ENCODE data around the gene FGFBP3. TPM values are rescaled to one million over a fixed set of nuclear protein-coding genes. Genes with fewer than 3 reads are reported as not detected.

The FGFBP3 gene
- total RNA-seq, 1 experiment from 2014 or later = 1.5 TPM

DNA sequence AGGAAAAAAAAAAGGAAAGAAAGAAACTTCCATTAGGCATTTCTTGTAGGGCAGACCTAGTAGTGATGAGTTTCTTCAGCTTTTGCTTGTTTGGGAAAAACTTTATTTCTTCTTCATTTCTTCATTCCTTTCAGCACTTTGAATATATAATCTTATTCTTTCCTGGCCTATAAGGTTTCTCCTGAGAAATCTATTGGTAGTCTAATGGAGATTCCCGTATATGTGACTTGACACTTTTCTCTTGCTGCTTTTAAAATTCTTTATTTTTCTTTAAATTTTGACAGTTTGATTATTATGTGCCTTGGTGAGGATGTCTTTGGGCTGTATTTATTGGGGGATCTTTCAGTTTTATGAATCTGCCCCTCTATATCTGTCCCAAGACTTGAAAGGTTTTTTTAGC lies 10.4 kb upstream of the FGFBP3 start:
- CTCF ChIA-PET = interaction anchor here (0.6 kb wide), 2 partner anchors 33 to 185 kb away, joined by 3 to 5 read pairs; no protein-coding TSS in a partner anchor
- in situ Hi-C loops (cut with HindIII; ENCODE audit: low pct_unique_long_range_greater_than_20kb, low sequenced_read_pairs) = no loop called here
- H3K4me1 ChIP-seq (ENCODE audit: control insufficient read depth, insufficient read depth, low read length) = peaks cover 4% of the 10 kb centered on the region; the same call in 1 of the 2 replicates
- H3K27me3 ChIP-seq (ENCODE audit: control insufficient read depth, insufficient read depth, low read length) = no peaks in the 10 kb centered on the region; the same call in 1 of the 2 replicates
- peaks cover 7% of the 10 kb centered on the region; the same call in 1 of the 2 replicates for H3K36me3 ChIP-seq (ENCODE audit: control insufficient read depth, insufficient read depth, low read length)
- H3K9me3 ChIP-seq (ENCODE audit: control insufficient read depth, insufficient read depth, low read depth, low read length) = no peaks in the 10 kb centered on the region; the same call in 1 of the 2 replicates
- POLR2A ChIA-PET = no interaction called here
- DNase-seq (ENCODE audit: low read depth, low spot score) = no peak
- H3K27ac ChIP-seq (ENCODE audit: low read length) = no peak overlapping the region
- intact Hi-C loops (cut with micrococcal nuclease; ENCODE audit: unreplicated experiment) = loop anchor here (10.0 kb wide), 3 partner anchors 435 to 625 kb away; no protein-coding TSS in a partner anchor
- BruUV-seq (replicated peaks) = no TSS peak
- no peak overlapping the region for H3K4me3 ChIP-seq (ENCODE audit: low read depth in 2 of 2, low read length in 2 of 2)
- no peak for ATAC-seq
- TF ChIP-seq TCF7L2 (IDR thresholded peaks at IDR 0.05; ENCODE audit: low read depth, low read length) (no peak), POLR2AphosphoS5 (IDR thresholded peaks at IDR 0.05; ENCODE audit: low read depth, low read length) (no peak), SIN3A (IDR thresholded peaks at IDR 0.05; ENCODE audit: borderline replicate concordance, insufficient read depth, low read depth, low read length) (no peak)
- TF ChIP-seq, protein P1, sequence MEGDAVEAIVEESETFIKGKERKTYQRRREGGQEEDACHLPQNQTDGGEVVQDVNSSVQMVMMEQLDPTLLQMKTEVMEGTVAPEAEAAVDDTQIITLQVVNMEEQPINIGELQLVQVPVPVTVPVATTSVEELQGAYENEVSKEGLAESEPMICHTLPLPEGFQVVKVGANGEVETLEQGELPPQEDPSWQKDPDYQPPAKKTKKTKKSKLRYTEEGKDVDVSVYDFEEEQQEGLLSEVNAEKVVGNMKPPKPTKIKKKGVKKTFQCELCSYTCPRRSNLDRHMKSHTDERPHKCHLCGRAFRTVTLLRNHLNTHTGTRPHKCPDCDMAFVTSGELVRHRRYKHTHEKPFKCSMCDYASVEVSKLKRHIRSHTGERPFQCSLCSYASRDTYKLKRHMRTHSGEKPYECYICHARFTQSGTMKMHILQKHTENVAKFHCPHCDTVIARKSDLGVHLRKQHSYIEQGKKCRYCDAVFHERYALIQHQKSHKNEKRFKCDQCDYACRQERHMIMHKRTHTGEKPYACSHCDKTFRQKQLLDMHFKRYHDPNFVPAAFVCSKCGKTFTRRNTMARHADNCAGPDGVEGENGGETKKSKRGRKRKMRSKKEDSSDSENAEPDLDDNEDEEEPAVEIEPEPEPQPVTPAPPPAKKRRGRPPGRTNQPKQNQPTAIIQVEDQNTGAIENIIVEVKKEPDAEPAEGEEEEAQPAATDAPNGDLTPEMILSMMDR (IDR thresholded peaks at IDR 0.05) = no peak
- TF ChIP-seq, protein P2, sequence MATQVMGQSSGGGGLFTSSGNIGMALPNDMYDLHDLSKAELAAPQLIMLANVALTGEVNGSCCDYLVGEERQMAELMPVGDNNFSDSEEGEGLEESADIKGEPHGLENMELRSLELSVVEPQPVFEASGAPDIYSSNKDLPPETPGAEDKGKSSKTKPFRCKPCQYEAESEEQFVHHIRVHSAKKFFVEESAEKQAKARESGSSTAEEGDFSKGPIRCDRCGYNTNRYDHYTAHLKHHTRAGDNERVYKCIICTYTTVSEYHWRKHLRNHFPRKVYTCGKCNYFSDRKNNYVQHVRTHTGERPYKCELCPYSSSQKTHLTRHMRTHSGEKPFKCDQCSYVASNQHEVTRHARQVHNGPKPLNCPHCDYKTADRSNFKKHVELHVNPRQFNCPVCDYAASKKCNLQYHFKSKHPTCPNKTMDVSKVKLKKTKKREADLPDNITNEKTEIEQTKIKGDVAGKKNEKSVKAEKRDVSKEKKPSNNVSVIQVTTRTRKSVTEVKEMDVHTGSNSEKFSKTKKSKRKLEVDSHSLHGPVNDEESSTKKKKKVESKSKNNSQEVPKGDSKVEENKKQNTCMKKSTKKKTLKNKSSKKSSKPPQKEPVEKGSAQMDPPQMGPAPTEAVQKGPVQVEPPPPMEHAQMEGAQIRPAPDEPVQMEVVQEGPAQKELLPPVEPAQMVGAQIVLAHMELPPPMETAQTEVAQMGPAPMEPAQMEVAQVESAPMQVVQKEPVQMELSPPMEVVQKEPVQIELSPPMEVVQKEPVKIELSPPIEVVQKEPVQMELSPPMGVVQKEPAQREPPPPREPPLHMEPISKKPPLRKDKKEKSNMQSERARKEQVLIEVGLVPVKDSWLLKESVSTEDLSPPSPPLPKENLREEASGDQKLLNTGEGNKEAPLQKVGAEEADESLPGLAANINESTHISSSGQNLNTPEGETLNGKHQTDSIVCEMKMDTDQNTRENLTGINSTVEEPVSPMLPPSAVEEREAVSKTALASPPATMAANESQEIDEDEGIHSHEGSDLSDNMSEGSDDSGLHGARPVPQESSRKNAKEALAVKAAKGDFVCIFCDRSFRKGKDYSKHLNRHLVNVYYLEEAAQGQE (IDR thresholded peaks at IDR 0.05; ENCODE audit: insufficient read depth in 1 of 2, low read depth in 2 of 2, low read length in 1 of 2) = no peak

DNA sequence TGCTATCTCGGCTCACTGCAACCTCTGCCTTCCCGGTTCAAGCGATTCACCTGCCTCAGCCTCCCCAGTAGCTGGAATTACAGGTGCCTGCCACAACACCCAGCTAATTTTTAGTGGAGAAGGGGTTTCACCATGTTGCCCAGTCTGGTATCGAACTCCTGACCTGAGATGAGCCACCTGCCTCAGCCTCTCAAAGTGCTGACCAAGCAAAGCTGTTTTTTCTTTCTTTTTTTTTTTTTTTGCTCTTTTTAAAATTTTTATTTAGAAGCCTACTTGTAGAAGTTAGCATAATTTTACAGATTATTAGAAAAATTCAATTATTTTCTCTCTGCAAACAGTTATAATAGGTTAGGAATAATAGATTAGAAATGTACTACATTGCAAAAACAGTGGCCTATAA lies 1.2 kb upstream of the FGFBP3 start:
- BruUV-seq (replicated peaks) = no TSS peak
- ATAC-seq (no peak), DNase-seq (ENCODE audit: low read depth, low spot score) (no peak)
- intact Hi-C loops (cut with micrococcal nuclease; ENCODE audit: unreplicated experiment) = loop anchor here (10.0 kb wide), 3 partner anchors 426 to 616 kb away; no protein-coding TSS in a partner anchor
- CTCF ChIA-PET = interaction anchor here (0.6 to 0.7 kb wide), 3 partner anchors 54 to 1003 kb away, joined by 3 to 13 read pairs (median 9); no protein-coding TSS in a partner anchor
- Histone ChIP-seq H3K27me3 (ENCODE audit: control insufficient read depth, insufficient read depth, low read length) (no peaks in the 10 kb centered on the region; the same call in 1 of the 2 replicates), H3K9me3 (ENCODE audit: control insufficient read depth, insufficient read depth, low read depth, low read length) (no peaks in the 10 kb centered on the region), H3K4me1 (ENCODE audit: control insufficient read depth, insufficient read depth, low read length) (peaks cover 10% of the 10 kb centered on the region; the same call in 1 of the 2 replicates), H3K36me3 (ENCODE audit: control insufficient read depth, insufficient read depth, low read length) (no peaks in the 10 kb centered on the region), H3K4me3 (ENCODE audit: low read depth in 2 of 2, low read length in 2 of 2) (no peak overlapping the region), H3K27ac (ENCODE audit: low read length) (no peak overlapping the region)
- POLR2A ChIA-PET = interaction anchor here (0.6 kb wide), 1 partner anchor 1009 kb away, joined by 4 read pairs; no protein-coding TSS in a partner anchor
- TF ChIP-seq SIN3A (IDR thresholded peaks at IDR 0.05; ENCODE audit: borderline replicate concordance, insufficient read depth, low read depth, low read length) (no peak), POLR2AphosphoS5 (IDR thresholded peaks at IDR 0.05; ENCODE audit: low read depth, low read length) (no peak), TCF7L2 (IDR thresholded peaks at IDR 0.05; ENCODE audit: low read depth, low read length) (no peak)
- TF ChIP-seq, protein P2 (IDR thresholded peaks at IDR 0.05; ENCODE audit: insufficient read depth in 1 of 2, low read depth in 2 of 2, low read length in 1 of 2) = no peak
- TF ChIP-seq, protein P1 (IDR thresholded peaks at IDR 0.05) = no peak
- in situ Hi-C loops (cut with HindIII; ENCODE audit: low pct_unique_long_range_greater_than_20kb, low sequenced_read_pairs) = no loop called here

All from Panc1 (cell line).